ENCODE measurements around the gene ARHGEF17. TPM values are rescaled to one million over a fixed set of nuclear protein-coding genes. Genes with fewer than 3 reads are reported as not detected.

The ARHGEF17 gene
- total RNA-seq, 2 experiments from 2014 or later, result 0.07 to 0.41 TPM

DNA sequence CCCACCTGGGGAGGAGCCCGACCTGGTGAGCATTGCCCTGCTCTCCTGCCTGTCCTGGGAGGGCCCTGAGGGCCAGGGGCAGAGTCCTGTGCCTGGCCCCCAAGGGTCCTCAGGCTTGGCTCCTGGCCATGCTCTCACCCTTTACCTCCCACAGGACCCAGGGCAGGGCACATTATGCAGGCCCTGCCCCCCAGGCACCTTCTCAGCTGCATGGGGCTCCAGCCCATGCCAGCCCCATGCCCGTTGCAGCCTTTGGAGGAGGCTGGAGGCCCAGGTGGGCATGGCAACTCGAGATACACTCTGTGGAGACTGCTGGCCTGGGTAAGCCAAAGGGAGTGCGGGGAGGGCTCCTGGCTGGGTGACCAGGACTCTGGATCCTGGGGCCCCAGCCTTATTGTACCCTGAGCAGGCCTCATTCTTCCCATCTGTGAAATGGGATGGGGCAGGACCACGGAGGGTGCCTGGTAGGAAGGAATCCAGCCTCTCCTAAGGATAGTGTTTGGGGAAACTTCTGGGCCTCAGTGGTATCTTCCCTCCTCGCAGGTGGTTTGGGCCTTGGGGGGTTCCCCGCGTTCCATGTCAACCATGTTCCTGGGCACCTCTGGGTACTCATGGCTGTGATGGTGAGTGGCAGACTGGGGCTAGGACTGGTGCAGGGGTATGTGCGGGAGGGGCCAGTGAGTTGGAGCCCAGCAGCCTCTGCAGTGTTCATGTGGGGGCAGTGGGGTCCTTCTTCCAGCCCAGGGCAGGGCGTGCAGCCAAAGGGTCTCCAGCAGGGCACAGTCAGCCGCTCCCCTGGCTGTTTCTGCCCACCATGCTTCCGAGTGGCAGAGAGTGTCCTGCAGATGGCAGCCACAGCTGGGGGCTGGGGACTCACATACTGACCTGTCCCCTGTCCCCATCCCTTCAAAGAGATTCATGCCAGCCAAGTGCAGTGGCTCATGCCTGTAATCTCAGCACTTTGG is 82.8 kb downstream of the ARHGEF17 start:
- ATAC-seq (no peak), DNase-seq (no peak)
- Mint-ChIP-seq H3K27ac (no peak overlapping the region), H3K9me3 (no peaks in the 10 kb centered on the region), H3K27me3 (no peaks in the 10 kb centered on the region), H3K4me1 (ENCODE audit: low read depth) (peaks cover 20% of the 10 kb centered on the region), H3K4me3 (no peak overlapping the region), H3K36me3 (ENCODE audit: low read depth) (peaks cover 11% of the 10 kb centered on the region)
- ChIA-PET CTCF (interaction anchor here (4.0 to 9.9 kb wide), 2 partner anchors 39 to 40 kb away, joined by 18 to 133 read pairs; no protein-coding TSS in a partner anchor), POLR2A (interaction anchor here (2.0 kb wide), 1 partner anchor 8 kb away, joined by 6 read pairs; no protein-coding TSS in a partner anchor)
- TF ChIP-seq, protein P1, sequence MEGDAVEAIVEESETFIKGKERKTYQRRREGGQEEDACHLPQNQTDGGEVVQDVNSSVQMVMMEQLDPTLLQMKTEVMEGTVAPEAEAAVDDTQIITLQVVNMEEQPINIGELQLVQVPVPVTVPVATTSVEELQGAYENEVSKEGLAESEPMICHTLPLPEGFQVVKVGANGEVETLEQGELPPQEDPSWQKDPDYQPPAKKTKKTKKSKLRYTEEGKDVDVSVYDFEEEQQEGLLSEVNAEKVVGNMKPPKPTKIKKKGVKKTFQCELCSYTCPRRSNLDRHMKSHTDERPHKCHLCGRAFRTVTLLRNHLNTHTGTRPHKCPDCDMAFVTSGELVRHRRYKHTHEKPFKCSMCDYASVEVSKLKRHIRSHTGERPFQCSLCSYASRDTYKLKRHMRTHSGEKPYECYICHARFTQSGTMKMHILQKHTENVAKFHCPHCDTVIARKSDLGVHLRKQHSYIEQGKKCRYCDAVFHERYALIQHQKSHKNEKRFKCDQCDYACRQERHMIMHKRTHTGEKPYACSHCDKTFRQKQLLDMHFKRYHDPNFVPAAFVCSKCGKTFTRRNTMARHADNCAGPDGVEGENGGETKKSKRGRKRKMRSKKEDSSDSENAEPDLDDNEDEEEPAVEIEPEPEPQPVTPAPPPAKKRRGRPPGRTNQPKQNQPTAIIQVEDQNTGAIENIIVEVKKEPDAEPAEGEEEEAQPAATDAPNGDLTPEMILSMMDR (IDR thresholded peaks at IDR 0.05), result no peak
- intact Hi-C loops (cut with micrococcal nuclease), result loop anchor here (5.0 kb wide), 1 partner anchor 39 kb away; no protein-coding TSS in a partner anchor

DNA sequence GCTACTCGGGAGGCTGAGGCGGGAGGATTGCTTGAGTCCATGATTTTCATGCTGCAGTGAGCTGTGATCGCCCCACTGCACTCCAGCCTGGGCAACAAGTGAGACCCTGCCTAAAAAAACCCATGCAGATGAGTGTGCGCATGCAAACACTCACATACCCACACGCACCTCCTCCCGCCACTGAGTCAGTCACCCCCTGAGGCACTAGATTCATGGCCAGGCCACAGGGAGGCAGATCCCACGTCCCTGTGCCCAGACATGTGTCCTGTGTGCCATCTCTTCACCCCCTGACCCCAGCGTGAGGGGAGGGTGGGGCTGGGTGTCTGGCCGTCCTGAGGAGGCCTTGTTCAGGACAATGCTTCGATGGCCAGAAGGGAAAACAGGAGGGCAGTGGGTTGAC is 83.6 kb downstream of the ARHGEF17 start:
- Mint-ChIP-seq H3K4me3 (no peak overlapping the region), H3K4me1 (ENCODE audit: low read depth) (peaks cover 12% of the 10 kb centered on the region), H3K36me3 (ENCODE audit: low read depth) (peaks cover 14% of the 10 kb centered on the region), H3K27ac (no peak overlapping the region), H3K9me3 (no peaks in the 10 kb centered on the region), H3K27me3 (no peaks in the 10 kb centered on the region)
- TF ChIP-seq, protein P1 (IDR thresholded peaks at IDR 0.05), result no peak
- intact Hi-C loops (cut with micrococcal nuclease), result loop anchor here (5.0 kb wide), 1 partner anchor 39 kb away; no protein-coding TSS in a partner anchor
- POLR2A ChIA-PET, result interaction anchor here (1.8 kb wide), 1 partner anchor 40 kb away, joined by 4 read pairs; no protein-coding TSS in a partner anchor
- CTCF ChIA-PET, result interaction anchor here (9.9 kb wide), 1 partner anchor 40 kb away, joined by 133 read pairs; no protein-coding TSS in a partner anchor
- ATAC-seq (no peak), DNase-seq (no peak)

DNA sequence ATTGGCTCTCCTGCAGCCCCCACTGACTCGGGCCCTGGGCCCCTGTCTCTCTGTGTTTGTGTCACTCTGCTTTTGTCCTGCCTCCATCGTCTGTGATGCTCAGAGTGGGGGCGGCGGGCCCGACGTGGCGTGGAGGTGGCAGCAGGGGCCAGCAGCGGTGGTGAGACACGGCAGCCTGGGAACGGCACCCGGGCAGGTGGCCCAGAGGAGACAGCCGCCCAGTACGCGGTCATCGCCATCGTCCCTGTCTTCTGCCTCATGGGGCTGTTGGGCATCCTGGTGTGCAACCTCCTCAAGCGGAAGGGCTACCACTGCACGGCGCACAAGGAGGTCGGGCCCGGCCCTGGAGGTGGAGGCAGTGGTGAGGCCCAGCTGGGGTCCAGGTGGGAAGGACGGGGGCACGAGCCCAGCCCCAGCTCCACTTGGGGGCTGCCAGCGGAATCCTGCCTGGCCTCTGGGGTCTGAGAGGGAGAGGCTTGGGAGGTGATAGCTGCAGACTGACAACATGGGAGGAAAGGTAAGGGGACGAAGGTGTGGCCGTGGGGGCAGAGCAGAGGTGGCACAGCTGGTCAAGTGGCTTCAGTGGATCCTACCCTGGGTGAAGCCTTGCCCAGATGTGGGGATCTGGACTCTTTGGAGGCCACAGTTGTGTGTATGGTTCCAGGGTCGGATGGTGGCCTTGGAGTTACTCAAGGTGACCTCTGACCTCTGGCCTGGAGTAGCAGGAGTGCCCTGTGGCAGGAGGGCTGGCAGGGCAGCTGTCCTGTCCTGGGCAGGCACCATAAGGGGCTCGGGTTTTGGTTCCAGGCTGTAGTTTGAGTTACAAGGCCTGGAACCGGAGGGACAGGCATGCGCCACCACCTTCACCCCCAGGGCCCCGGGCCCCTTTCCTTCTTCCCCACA is 84.3 kb downstream of the ARHGEF17 start:
- POLR2A ChIA-PET, result interaction anchor here (1.0 to 1.8 kb wide), 2 partner anchors 15 to 41 kb away, joined by 4 to 7 read pairs; no protein-coding TSS in a partner anchor
- DNase-seq (no peak), ATAC-seq (no peak)
- CTCF ChIA-PET, result interaction anchor here (0.8 to 9.9 kb wide), 13 partner anchors 8 to 270 kb away, joined by 3 to 133 read pairs (median 5); no protein-coding TSS in a partner anchor
- H3K27ac Mint-ChIP-seq, result no peak overlapping the region
- intact Hi-C loops (cut with micrococcal nuclease), result loop anchor here (5.0 kb wide), 1 partner anchor 40 kb away; no protein-coding TSS in a partner anchor
- peaks cover 14% of the 10 kb centered on the region for H3K36me3 Mint-ChIP-seq (ENCODE audit: low read depth)
- TF ChIP-seq, protein P1 (IDR thresholded peaks at IDR 0.05), result no peak
- no peak overlapping the region for H3K4me3 Mint-ChIP-seq
- H3K27me3 Mint-ChIP-seq, result no peaks in the 10 kb centered on the region
- peaks cover 8% of the 10 kb centered on the region for H3K4me1 Mint-ChIP-seq (ENCODE audit: low read depth)
- no peaks in the 10 kb centered on the region for H3K9me3 Mint-ChIP-seq

DNA sequence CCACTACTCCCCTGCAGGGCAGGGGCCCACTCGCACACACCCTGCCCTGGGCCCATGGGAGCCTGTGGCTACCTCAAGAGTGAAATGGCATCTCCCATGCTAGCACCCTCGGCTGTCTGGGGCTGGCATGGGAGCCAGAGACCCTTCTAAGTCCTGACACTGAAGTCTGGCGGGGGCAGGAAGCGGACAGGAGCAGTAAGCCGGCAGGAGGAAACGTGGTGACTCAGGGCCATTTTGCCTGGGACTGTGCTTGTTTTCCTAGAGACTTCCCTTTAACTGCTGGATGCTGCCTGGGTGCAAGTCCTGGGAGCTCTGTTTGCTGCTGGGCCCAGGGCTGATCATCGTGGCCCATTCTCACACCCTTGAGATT is 84.9 kb downstream of the ARHGEF17 start:
- H3K27me3 Mint-ChIP-seq, result no peaks in the 10 kb centered on the region
- H3K4me3 Mint-ChIP-seq, result no peak overlapping the region
- no peaks in the 10 kb centered on the region for H3K9me3 Mint-ChIP-seq
- TF ChIP-seq, protein P1 (IDR thresholded peaks at IDR 0.05), result no peak
- H3K27ac Mint-ChIP-seq, result peak overlapping the region; percentile 23
- DNase-seq (no peak), ATAC-seq (no peak)
- CTCF ChIA-PET, result interaction anchor here (0.8 to 9.9 kb wide), 15 partner anchors 9 to 270 kb away, joined by 3 to 133 read pairs (median 4); no protein-coding TSS in a partner anchor
- H3K36me3 Mint-ChIP-seq (ENCODE audit: low read depth), result peaks cover 17% of the 10 kb centered on the region
- intact Hi-C loops (cut with micrococcal nuclease), result loop anchor here (5.0 kb wide), 1 partner anchor 41 kb away; no protein-coding TSS in a partner anchor
- POLR2A ChIA-PET, result interaction anchor here (1.0 to 1.8 kb wide), 3 partner anchors 10 to 42 kb away, joined by 4 to 7 read pairs (median 4); no protein-coding TSS in a partner anchor
- peaks cover 6% of the 10 kb centered on the region for H3K4me1 Mint-ChIP-seq (ENCODE audit: low read depth)
